SHP77 (cell line): ENCODE data around the gene TOMM34.
A peak's percentile ranks its signal among the peaks of the same experiment; 100 is the strongest.

ENCODE experiments used
- DNase-seq, 2 experiments: peaks; one replicate each; lab custom pipeline; 2025; lab: John Stamatoyannopoulos, UW

Gene TOMM34, protein sequence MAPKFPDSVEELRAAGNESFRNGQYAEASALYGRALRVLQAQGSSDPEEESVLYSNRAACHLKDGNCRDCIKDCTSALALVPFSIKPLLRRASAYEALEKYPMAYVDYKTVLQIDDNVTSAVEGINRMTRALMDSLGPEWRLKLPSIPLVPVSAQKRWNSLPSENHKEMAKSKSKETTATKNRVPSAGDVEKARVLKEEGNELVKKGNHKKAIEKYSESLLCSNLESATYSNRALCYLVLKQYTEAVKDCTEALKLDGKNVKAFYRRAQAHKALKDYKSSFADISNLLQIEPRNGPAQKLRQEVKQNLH

GRCh38 chr20:44960103-44960852, at the start of gene TOMM34:
TOMM34 (minus strand) TSS chr20:44960397; CDS start chr20:44960333, 64 bp downstream.
- DNase-seq: peak; percentile 91 to 96

DNA sequence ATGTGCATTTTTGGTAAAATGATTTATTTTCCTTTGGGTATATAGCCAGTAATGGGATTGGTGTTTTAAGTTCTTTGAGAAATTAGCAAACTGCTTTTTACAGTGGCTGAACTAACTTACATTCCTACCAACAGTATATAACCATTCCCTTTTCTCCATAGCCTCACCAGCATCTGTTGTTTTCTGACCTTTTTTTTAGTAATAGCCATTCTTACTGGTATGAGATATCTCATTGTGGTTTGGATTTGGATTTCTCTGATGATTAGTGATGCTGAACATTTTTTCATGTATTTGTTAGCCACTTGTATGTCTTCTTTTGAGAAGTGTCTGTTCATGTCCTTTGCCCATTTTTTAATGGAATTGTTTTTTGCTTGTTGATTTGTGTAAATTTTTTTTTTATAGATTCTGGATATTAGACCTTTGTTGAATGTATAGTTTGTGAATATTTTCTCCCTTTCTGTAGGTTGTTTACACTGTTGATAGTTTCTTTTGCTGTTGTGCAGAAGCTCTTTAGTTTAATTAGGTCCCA, 48.4 kb upstream of the TOMM34 start:
- no peak for DNase-seq

- no peak for DNase-seq
Measured at GRCh38 chr20:44997668-44998067, 37.5 kb upstream of the TOMM34 start.

GRCh38 chr20:44997171-44997570, 37.0 kb upstream of the TOMM34 start:
- DNase-seq: no peak

DNA sequence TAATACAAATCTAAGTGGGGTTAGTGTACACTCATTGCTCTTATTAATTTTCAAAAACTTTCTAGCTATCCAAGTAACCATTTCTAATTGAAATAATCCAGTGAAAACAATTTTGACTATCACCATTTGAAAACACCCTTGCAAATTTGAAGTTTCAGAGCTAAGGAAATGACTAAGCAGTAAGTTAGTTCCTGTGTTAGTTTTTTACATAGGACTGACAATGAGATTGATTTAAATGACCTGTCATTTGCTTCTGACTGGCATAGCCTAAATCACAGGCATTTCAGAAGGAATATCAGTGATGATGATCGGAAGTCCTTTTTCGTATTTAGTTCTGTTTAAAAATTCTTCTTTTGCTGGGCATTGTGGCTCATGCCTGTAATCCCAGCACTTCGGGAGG, 33.1 kb upstream of the TOMM34 start:
- no peak for DNase-seq

DNA sequence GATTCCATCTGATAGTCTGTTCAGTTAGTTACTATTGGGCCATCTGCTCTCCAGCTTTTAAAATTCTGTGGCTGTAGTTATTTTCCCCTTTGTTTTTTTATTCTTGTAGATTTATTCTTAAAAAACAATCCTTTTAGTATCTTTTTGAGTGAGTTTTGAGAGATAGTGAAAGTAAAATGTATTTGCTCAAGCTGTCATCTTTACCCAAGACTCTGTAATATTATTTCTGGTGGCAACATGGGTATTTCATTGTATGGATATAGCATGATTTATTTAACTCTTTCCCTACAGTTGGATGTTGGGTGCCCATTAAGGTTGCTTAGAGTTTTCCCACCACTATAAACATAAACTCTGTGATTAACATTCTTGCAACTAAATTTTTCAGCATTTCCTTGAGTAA, 30.8 kb upstream of the TOMM34 start:
- no peak for DNase-seq

GRCh38 chr20:44990425-44990824, 30.2 kb upstream of the TOMM34 start:
- DNase-seq: no peak

DNA sequence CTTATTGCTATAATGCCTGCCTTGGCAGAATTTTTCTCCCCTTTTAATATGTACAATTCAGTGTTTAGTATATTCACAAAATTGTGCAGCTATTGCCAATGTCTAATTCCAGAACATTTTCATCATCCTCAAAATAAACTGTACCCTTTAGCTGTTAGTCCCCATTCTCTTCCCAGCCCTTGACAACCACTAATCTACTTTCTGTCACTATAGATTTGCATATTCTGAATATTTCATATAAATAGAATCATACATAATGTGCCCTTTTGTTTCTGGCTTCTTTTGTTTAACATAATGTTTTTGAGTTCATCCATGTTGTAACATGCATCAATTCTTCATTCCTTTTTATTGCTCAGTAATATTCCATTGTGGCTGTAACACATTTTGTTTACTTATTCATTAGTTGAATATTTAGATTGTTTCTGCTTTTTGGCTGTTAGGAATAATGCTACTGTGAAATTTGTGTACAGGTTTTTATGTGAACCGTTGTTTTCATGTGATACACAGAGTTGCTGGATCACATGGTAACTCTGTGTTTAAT, 28.5 kb upstream of the TOMM34 start:
- DNase-seq: no peak

- no peak for DNase-seq
Measured at GRCh38 chr20:44983093-44983674, 23.0 kb upstream of the TOMM34 start.

- no peak for DNase-seq
Measured at GRCh38 chr20:44981736-44982406, 21.7 kb upstream of the TOMM34 start.

GRCh38 chr20:44979090-44979621, 19.0 kb upstream of the TOMM34 start:
- no peak for DNase-seq

DNA sequence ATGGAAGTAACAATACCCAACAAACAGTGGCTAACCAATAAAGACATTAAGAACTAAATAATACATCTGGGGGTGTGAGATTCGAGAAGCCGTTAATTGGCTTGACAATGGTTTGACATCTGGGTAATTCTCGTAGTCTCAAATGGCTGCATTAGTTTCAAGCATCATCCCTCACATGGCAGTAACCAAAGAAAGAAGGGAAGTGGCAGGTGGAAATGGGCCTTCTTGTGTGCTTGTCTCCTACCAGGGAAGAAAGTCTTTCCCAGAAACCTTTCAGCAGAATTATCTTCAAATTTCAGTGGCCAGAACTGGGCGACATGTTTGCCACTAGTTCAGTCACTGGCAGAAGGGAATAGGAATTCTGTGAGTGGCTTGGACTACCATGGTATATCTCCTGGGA, 16.5 kb upstream of the TOMM34 start:
- DNase-seq: no peak

DNA sequence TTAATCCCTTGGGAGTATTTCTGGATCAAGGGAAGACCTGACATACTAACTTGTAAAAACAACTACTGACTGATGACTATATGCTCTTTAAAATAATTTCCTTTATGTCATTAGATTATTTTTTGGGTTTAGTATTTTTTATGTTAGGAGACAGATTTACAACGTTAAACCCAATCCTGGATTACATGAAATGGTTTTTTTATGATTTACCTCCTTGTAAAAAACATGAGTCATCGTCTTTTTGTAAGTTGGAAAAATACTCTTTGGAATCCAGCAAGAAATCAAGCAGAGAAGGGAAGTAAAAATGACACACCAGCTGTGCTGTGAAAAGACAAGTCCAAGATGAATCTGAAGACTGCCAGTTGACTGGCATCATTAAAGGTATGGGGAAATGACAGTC, 12.9 kb upstream of the TOMM34 start:
- DNase-seq: no peak

- DNase-seq: no peak
Measured at GRCh38 chr20:44970243-44970757, 10.1 kb upstream of the TOMM34 start.

DNA sequence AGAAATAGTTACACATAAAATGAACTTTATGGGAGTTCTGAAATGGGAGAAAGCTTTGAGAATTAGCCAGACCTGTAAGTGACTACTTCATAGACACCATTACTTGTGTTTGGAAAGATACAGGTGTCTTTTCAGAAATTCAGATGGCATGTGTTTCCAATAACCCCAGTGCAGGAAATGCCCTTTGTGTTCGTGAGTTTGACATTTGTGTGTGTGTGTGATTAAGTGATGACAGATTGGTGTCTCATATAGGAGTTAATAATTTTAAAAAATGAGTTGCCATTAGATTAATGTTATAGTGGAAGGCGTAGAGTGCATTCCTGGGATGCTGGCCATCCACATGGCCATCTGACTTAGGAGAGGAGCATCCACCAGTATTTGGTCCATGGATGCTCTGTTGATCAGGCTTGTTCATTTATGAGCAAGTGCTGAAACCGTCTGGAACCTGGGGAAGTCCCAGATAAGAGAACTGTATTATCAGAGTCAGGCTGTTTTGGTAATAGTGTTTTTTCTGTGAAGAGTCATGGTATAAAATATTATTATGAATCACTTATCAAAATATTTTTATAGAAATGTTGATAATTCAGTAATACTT, 9.2 kb upstream of the TOMM34 start:
- DNase-seq: no peak

DNA sequence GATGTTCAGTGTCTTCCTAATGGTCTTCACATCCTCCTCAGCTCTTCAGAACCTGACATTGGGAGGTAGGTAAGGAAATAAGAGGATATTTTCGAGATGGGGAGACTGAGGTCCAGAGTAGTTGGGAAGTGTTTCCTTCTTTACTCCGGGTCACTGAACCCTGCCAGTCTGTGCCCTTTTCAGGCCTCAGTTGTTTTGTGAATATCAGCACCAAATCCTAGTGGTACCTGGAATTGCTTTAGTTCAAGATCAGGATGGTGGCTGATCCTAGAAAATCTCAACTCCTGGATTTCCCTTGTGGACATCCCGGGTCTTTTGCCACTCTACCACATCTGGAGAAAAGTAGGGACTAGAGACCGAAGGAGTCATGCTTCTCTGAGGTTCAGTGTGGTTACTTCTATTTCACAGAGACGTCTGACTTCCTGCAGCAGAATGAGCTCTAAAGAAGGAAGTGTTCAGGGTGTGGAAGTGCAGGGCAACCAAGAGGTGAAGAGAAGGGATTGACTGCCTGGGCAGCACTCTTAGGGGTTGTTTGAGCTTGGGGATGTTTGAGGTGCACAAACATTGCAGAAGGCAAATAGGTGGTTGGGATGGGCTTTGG, 7.1 kb upstream of the TOMM34 start:
- DNase-seq: no peak

DNA sequence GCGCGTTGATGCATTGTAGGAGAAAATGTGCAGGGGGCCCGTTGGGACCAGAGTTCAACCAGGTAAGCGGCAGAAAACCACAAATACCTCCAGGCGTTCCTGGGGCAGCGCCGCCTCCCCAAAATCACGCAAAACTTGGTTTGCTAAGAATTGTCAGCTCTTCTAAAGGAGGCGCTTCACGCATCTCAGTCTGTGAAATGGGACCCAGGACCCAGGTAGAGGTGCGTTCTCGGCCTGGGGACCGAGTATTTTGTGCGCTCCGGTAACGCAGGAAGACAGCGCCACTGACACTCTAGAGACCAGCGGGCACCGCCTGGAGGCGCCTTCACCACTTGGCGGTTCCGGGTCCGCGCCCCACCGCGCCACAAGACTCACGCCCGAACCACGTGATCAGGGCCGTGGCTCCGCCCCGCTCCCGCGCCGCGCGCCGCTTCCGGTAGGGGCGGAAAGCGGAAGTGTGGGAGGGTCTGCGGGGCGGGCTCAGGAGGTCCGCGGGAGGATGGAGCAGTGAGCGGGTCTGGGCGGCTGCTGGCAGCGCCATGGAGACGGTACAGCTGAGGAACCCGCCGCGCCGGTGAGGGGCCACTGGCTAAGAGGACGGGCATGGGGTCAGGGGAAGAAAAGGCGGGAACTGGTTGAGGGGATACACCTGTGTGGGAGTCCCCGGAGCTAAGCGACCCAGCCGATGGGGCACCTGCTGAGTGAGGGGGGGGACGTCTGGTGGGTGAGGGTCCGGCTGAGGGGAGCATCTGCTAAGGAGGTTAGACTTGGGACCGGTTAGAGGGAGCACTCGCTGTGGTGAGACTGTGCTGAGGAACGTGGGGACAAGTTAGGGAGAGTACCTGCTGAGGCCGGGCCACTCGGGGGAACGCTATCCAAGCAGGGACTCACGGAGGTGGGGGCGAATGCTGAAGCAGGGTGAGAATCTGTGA, 6.1 kb upstream of the TOMM34 start, which contains the start of gene STK4:
Gene STK4, plus strand, starts transcription at position 483 of the 932 bp plus-strand sequence. Its CDS starts 57 bp downstream, at position 540.
- peak; percentile 86 to 92 for DNase-seq

GRCh38 chr20:44965651-44966029, 5.4 kb upstream of the TOMM34 start:
- no peak for DNase-seq
